GM10248 (cell line): ENCODE measurements around the gene LINS1.

Experiments
- CTCF ChIA-PET: fragments of 300-600 bp; sonication (Branson Sonifier 250); formaldehyde crosslinking; extraction: SDS; loops from one replicate; lab custom pipeline; 2021; ENCODE audit warnings: antibody characterized with exemption; lab: Yijun Ruan, JAX
- POLR2A ChIA-PET: fragments of 350-650 bp; sonication (Branson Sonifier 250); formaldehyde crosslinking; extraction: SDS; loops from one replicate; lab custom pipeline; 2020; ENCODE audit warnings: antibody characterized with exemption; lab: Yijun Ruan, JAX
- DNase-seq: peaks from one replicate; pipeline ENCODE4 v3.0.0; 2012; ENCODE audit errors: extremely low spot score
- TF ChIP-seq, protein P1 (sequence below): IDR thresholded peaks from 2 replicates; pipeline ENCODE4 v1.5.1; 2012; ENCODE audit warnings: mild to moderate bottlenecking, low read depth; ENCODE audit errors: extremely low read depth, missing control alignments, control extremely low read depth

Gene LINS1

DNA sequence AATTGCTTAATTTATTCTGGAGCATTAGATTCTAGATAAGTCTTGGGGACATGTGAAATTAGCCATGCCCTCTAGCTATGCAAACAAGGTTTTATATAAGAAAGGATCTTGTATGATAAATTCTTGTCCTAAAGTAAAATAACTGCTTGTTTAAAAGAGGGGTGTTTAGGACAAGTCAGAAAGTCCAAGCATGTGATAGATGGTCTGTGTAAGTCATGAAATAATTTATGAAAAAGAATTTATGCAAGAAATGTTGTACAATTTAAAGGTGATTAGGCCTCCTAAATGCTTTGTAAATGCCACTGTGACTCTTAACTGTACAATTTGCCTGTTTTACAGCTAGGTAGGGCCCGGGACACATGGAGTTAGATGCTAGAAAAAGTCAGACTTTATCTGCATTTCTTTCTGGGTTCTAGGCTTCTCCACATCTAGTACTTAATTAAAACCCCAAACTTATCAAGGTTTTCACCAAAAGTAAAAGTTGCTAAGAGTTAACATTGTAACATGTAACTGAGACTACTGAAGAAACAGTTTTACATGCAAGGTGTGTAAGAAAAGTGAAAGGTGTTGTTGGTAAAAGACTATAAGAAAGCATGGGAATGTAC is 13.2 kb downstream of the LINS1 start:
- ChIA-PET CTCF (interaction anchor here (1.0 to 1.2 kb wide), 2 partner anchors 9 to 16 kb away, joined by 3 read pairs; no protein-coding TSS in a partner anchor), POLR2A (no interaction called here)
- TF ChIP-seq, protein P1, sequence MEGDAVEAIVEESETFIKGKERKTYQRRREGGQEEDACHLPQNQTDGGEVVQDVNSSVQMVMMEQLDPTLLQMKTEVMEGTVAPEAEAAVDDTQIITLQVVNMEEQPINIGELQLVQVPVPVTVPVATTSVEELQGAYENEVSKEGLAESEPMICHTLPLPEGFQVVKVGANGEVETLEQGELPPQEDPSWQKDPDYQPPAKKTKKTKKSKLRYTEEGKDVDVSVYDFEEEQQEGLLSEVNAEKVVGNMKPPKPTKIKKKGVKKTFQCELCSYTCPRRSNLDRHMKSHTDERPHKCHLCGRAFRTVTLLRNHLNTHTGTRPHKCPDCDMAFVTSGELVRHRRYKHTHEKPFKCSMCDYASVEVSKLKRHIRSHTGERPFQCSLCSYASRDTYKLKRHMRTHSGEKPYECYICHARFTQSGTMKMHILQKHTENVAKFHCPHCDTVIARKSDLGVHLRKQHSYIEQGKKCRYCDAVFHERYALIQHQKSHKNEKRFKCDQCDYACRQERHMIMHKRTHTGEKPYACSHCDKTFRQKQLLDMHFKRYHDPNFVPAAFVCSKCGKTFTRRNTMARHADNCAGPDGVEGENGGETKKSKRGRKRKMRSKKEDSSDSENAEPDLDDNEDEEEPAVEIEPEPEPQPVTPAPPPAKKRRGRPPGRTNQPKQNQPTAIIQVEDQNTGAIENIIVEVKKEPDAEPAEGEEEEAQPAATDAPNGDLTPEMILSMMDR, result no peak
- no peak for DNase-seq

DNA sequence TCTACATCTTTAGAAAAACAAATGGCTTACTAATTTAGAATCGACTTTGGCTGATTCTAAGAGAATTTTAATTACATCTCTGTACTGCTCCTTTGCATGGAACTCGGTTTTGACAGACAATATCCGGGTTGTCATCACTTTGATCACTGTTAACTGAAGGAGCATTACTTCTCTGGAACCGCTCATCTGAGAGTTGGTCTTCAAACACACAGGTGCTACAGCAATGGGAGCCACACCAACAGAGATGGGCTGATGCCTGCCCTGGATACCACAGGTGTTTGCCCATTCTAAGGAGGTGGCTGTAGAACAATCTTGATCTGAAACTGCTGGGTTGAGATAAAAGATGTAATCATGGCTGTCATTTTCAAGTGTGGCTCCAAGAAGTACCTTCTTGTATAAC is 21.6 kb downstream of the LINS1 start:
- ChIA-PET CTCF (no interaction called here), POLR2A (no interaction called here)
- no peak for DNase-seq
- TF ChIP-seq, protein P1, result no peak

DNA sequence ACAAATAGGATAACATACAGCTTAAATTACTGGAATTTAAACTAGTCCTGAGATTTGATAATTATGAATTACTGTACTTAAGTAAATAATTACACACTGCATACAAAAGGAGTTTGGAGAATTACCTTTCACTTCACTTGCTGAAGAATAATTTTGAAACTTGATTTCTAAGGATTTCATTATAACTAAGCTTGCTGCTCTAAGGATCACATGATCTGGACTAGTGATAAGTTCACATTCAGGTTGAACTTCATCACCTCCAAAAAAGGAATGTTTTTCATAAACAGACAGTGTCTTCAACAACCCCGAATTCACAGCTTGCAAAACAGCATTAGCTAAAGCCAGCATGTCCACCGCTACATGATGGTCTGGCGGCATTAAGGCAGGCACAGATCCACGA is 28.5 kb downstream of the LINS1 start:
- TF ChIP-seq, protein P1, result no peak
- ChIA-PET POLR2A (interaction anchor here (0.5 kb wide), 1 partner anchor 188 kb away, joined by 3 read pairs; no protein-coding TSS in a partner anchor), CTCF (interaction anchor here (0.9 to 3.4 kb wide), 5 partner anchors 9 to 224 kb away, joined by 3 to 19 read pairs (median 7); no protein-coding TSS in a partner anchor)
- no peak for DNase-seq

DNA sequence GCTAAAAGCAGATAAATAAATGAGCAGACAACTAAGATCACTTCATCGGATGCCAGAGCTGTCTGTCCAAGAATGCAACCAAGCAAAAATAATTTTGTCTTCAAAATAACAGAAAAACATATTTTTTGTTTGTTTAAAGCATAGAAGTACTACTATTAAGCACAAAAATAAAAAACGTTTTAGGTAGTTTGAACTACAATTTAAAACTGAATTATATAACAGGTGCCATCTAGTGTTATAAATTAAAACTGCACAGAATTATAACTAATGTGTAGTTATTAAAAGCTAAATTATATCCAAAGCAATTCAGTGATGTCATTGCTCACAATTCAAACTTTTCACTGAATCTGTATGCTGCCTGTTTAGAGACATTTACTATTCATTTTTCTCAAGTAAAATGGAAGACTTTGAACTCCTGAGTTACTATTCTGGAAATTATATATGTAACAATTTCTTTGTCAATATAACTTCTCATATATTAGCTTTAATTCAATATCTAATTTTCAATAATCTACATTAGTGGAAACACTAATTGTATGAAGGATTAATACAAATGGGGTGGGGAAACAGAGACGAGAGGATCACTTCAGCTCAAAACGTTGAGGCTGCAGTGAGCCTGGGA is 29.5 kb downstream of the LINS1 start:
- CTCF ChIA-PET, result interaction anchor here (0.9 to 3.4 kb wide), 6 partner anchors 8 to 223 kb away, joined by 3 to 19 read pairs (median 6); no protein-coding TSS in a partner anchor
- POLR2A ChIA-PET, result no interaction called here
- TF ChIP-seq, protein P1, result peak; percentile 16
- DNase-seq, result no peak

DNA sequence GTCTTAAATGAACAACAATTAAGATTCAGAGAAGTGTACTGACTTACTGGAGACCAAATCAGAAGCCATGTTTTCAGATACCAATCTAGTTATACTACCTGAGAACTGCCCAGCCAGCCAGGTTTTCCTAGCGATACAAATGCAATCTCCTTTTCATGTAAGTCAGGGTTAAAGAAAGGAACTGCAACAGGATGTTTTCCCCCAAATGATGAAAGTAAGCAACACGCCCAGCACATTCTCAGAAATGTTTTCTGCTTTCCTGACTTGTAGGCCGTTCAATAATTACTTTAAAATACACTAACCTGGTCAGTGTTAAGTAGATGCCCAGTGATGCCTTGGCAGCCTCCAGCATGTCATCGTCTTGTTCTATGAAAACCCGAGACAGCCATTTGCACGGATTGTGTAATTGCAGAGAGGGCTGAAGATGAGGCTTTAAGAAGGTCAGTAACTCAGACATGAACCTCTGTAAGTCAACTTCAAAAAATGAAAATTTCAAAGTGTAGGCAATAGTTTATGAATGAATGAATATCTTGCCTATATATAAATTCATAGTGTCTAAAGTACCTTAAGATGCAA is 30.3 kb downstream of the LINS1 start:
- CTCF ChIA-PET, result interaction anchor here (1.1 to 3.4 kb wide), 4 partner anchors 7 to 222 kb away, joined by 3 to 19 read pairs (median 10); no protein-coding TSS in a partner anchor
- POLR2A ChIA-PET, result no interaction called here
- TF ChIP-seq, protein P1, result no peak
- DNase-seq, result no peak

DNA sequence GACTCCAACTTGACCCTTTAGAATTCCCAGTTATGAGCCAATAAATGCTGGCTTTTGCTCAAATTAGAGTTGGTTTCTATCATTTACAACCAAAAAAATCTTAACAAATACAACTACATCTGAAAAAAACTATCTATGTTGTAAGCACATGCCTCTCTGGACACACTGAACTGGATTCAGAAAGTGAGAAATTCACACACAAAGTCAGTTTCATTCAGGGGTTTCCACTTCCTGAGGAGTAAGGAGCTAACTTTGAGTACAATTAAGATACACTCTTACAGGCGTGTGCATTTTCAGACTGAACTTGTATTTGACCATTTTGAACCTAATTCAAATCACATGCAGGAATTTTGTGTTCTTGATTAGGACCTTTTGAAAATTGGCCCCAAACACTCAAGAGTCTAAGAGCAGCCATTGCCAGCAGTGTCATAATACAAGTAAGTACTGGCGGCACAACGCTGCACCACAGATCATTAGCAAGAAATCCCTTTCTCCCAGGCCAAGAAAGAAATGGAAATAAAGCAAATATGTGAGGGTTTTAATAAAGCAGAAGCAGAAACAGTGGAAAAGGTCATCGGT is 31.2 kb downstream of the LINS1 start:
- DNase-seq, result no peak
- TF ChIP-seq, protein P1, result no peak
- POLR2A ChIA-PET, result no interaction called here
- CTCF ChIA-PET, result interaction anchor here (0.7 to 2.6 kb wide), 2 partner anchors 220 to 226 kb away, joined by 3 to 10 read pairs; no protein-coding TSS in a partner anchor
